Measurements from ENCODE around the gene TMPRSS3.

TMPRSS3 gene

GRCh38 chr21:42429021-42429420 lies 33.2 kb upstream of the TMPRSS3 start:
- no peak for TF ChIP-seq CTCF (IDR thresholded peaks at IDR 0.05; ENCODE audit: low read depth, low read length, missing control alignments)
- H3K4me3 ChIP-seq (ENCODE audit: low read depth, low read length), result no peak overlapping the region
- DNase-seq (ENCODE audit: low read depth), result no peak

- DNase-seq (ENCODE audit: low read depth), result no peak
- no peak for TF ChIP-seq CTCF (IDR thresholded peaks at IDR 0.05; ENCODE audit: low read depth, low read length, missing control alignments)
- no peak overlapping the region for H3K4me3 ChIP-seq (ENCODE audit: low read depth, low read length)
Observed at GRCh38 chr21:42427809-42428419, 32.1 kb upstream of the TMPRSS3 start.

GRCh38 chr21:42426876-42427480 lies 31.1 kb upstream of the TMPRSS3 start:
- no peak for DNase-seq (ENCODE audit: low read depth)
- no peak for TF ChIP-seq CTCF (IDR thresholded peaks at IDR 0.05; ENCODE audit: low read depth, low read length, missing control alignments)

GRCh38 chr21:42426424-42426823 lies 30.6 kb upstream of the TMPRSS3 start:
- DNase-seq (ENCODE audit: low read depth), result no peak
- no peak overlapping the region for H3K4me3 ChIP-seq (ENCODE audit: low read depth, low read length)
- TF ChIP-seq CTCF (IDR thresholded peaks at IDR 0.05; ENCODE audit: low read depth, low read length, missing control alignments), result no peak

More at GRCh38 chr21:42426876-42427480, 31.1 kb upstream of the TMPRSS3 start:
- H3K4me3 ChIP-seq (ENCODE audit: low read depth, low read length), result no peak overlapping the region

- no peak for DNase-seq (ENCODE audit: low read depth)
- H3K4me3 ChIP-seq (ENCODE audit: low read depth, low read length), result no peak overlapping the region
Observed at GRCh38 chr21:42425591-42425990, 29.7 kb upstream of the TMPRSS3 start.

GRCh38 chr21:42424914-42425541 lies 29.2 kb upstream of the TMPRSS3 start:
- no peak overlapping the region for H3K4me3 ChIP-seq (ENCODE audit: low read depth, low read length)
- no peak for DNase-seq (ENCODE audit: low read depth)
- no peak for TF ChIP-seq CTCF (IDR thresholded peaks at IDR 0.05; ENCODE audit: low read depth, low read length, missing control alignments)

More at GRCh38 chr21:42425591-42425990, 29.7 kb upstream of the TMPRSS3 start:
- TF ChIP-seq CTCF (IDR thresholded peaks at IDR 0.05; ENCODE audit: low read depth, low read length, missing control alignments), result no peak

All from GM12864 (cell line).